DOHH2 (cell line): ENCODE results near the gene ZNF280D.

Experiments
- H3F3A ChIP-seq: fragments of 200-600 bp; sonication (generic), shearing (Covaris generic); 2 replicates; pipeline ENCODE4 v1.6.0; 2016; ENCODE audit warnings: antibody characterized with exemption, mild to moderate bottlenecking; ENCODE audit not compliant: control insufficient read depth, insufficient read depth
- H3K27ac ChIP-seq: fragments of 200-600 bp; sonication (generic); 2 replicates; pipeline ENCODE4 v1.5.1; 2014; ENCODE audit warnings: low read depth, mild to moderate bottlenecking, low read length, moderate library complexity
- H3K27me3 ChIP-seq: fragments of 200-600 bp; sonication (generic); 2 replicates; pipeline ENCODE4 v1.6.1; 2014; ENCODE audit warnings: mild to moderate bottlenecking, low read length, mixed read lengths; ENCODE audit not compliant: control insufficient read depth
- H3K36me3 ChIP-seq: fragments of 200-600 bp; sonication (generic); 2 replicates; pipeline ENCODE4 v1.6.1; 2014; ENCODE audit warnings: mild to moderate bottlenecking, low read length, moderate library complexity, mixed read lengths; ENCODE audit not compliant: control insufficient read depth
- H3K4me1 ChIP-seq: fragments of 200-600 bp; sonication (generic); 2 replicates; pipeline ENCODE4 v1.6.1; 2014; ENCODE audit warnings: mild to moderate bottlenecking, low read length, mixed read lengths; ENCODE audit not compliant: control insufficient read depth
- H3K4me2 ChIP-seq: fragments of 200-600 bp; sonication (generic); 2 replicates; pipeline ENCODE4 v1.6.0; 2014; ENCODE audit warnings: mild to moderate bottlenecking, low read length, moderate library complexity
- H3K4me3 ChIP-seq: fragments of 200-600 bp; sonication (generic); 2 replicates; pipeline ENCODE4 v1.5.1; 2014; ENCODE audit warnings: mild to moderate bottlenecking, low read length, mixed read lengths
- H3K79me2 ChIP-seq: fragments of 200-600 bp; sonication (generic); 2 replicates; pipeline ENCODE4 v1.6.1; 2014; ENCODE audit warnings: mild to moderate bottlenecking, low read length, mixed read lengths; ENCODE audit not compliant: control insufficient read depth
- H3K9me2 ChIP-seq: fragments of 200-600 bp; sonication (generic); replicated peaks from 2 replicates; pipeline ENCODE4 v1.6.1; 2014; ENCODE audit warnings: mild to moderate bottlenecking, low read length, mixed read lengths; ENCODE audit not compliant: control insufficient read depth
- H3K9me3 ChIP-seq: fragments of 200-600 bp; sonication (generic); 2 replicates; pipeline ENCODE4 v1.6.1; 2014; ENCODE audit warnings: antibody characterized with exemption, low read length, mixed read lengths; ENCODE audit not compliant: control insufficient read depth, insufficient read depth
- H4K20me1 ChIP-seq: fragments of 200-600 bp; sonication (generic); 2 replicates; pipeline ENCODE4 v1.6.0; 2014; ENCODE audit warnings: low read depth, mild to moderate bottlenecking, antibody characterized with exemption, low read length, moderate library complexity; ENCODE audit not compliant: control insufficient read depth, insufficient read depth
- EZH2phosphoT487 ChIP-seq: fragments of 200-600 bp; sonication (generic); IDR thresholded peaks from 2 replicates; pipeline ENCODE4 v1.6.1; 2017; ENCODE audit warnings: borderline replicate concordance, mild to moderate bottlenecking, antibody characterized with exemption, low read length, moderate library complexity, mixed read lengths
- TF ChIP-seq, protein P1 (sequence below): fragments of 200-600 bp; sonication (generic); IDR thresholded peaks from one replicate; pipeline ENCODE4 v1.5.1; 2014; ENCODE audit warnings: antibody characterized with exemption, mild to moderate bottlenecking, low read depth, low read length; ENCODE audit not compliant: poor library complexity, severe bottlenecking

Gene ZNF280D

GRCh38 chr15:56725386-56725785 is 7.9 kb downstream of the ZNF280D start:
- Histone ChIP-seq H3K27me3 (no peaks in the 10 kb centered on the region), H3K36me3 (peaks cover 55% of the 10 kb centered on the region), H3K9me2 (no peaks in the 10 kb centered on the region), H3K79me2 (peaks cover 78% of the 10 kb centered on the region), H3K4me2 (peak overlapping the region; percentile 24; the same call in 1 of the 2 replicates), H4K20me1 (no peaks in the 10 kb centered on the region), H3F3A (peaks cover 23% of the 10 kb centered on the region), H3K4me1 (peaks cover 74% of the 10 kb centered on the region), H3K27ac (0 out of 2 replicates have a peak overlapping the region, but pooled peaks have one; percentile 9), H3K9me3 (no peaks in the 10 kb centered on the region), H3K4me3 (no peak overlapping the region)
- TF ChIP-seq EZH2phosphoT487: no peak
- TF ChIP-seq, protein P1, sequence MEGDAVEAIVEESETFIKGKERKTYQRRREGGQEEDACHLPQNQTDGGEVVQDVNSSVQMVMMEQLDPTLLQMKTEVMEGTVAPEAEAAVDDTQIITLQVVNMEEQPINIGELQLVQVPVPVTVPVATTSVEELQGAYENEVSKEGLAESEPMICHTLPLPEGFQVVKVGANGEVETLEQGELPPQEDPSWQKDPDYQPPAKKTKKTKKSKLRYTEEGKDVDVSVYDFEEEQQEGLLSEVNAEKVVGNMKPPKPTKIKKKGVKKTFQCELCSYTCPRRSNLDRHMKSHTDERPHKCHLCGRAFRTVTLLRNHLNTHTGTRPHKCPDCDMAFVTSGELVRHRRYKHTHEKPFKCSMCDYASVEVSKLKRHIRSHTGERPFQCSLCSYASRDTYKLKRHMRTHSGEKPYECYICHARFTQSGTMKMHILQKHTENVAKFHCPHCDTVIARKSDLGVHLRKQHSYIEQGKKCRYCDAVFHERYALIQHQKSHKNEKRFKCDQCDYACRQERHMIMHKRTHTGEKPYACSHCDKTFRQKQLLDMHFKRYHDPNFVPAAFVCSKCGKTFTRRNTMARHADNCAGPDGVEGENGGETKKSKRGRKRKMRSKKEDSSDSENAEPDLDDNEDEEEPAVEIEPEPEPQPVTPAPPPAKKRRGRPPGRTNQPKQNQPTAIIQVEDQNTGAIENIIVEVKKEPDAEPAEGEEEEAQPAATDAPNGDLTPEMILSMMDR: no peak

- peaks cover 48% of the 10 kb centered on the region for H3K36me3 ChIP-seq
- no peak overlapping the region for H3K4me2 ChIP-seq
- H3K79me2 ChIP-seq: peaks cover 77% of the 10 kb centered on the region
- H3K4me3 ChIP-seq: no peak overlapping the region
- TF ChIP-seq EZH2phosphoT487: no peak
- TF ChIP-seq, protein P1: no peak
- H3K4me1 ChIP-seq: peaks cover 75% of the 10 kb centered on the region
- no peaks in the 10 kb centered on the region for H3K9me2 ChIP-seq
- H3F3A ChIP-seq: peaks cover 29% of the 10 kb centered on the region
- no peaks in the 10 kb centered on the region for H4K20me1 ChIP-seq
- H3K27me3 ChIP-seq: no peaks in the 10 kb centered on the region
- no peaks in the 10 kb centered on the region for H3K9me3 ChIP-seq
- H3K27ac ChIP-seq: no peak overlapping the region
Observed at GRCh38 chr15:56724232-56724631, 9.1 kb downstream of the ZNF280D start.

DNA sequence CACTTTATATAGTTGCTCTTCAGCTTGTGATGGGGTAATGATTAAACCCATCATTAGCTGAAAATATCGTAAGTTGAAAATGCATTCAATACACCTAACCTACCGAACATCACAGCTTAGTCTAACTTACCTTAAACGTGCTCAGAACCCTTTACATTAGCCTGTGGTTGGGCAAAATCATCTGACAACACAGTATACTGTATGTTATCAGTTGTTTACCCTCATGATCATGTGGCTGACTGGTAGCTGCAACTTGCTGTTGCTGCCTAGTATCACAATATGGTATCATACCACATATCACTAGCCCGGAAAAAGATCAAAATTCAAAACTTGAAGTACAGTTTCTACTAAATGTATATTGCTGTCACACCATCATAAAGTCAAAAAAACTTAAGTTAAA is 9.5 kb downstream of the ZNF280D start:
- H3K9me2 ChIP-seq: no peaks in the 10 kb centered on the region
- no peak overlapping the region for H3K4me2 ChIP-seq
- peaks cover 77% of the 10 kb centered on the region for H3K79me2 ChIP-seq
- H3K4me3 ChIP-seq: no peak overlapping the region
- no peak for TF ChIP-seq EZH2phosphoT487
- TF ChIP-seq, protein P1: no peak
- H3K27ac ChIP-seq: no peak overlapping the region
- H3K27me3 ChIP-seq: no peaks in the 10 kb centered on the region
- peaks cover 77% of the 10 kb centered on the region for H3K4me1 ChIP-seq
- no peaks in the 10 kb centered on the region for H3K9me3 ChIP-seq
- peaks cover 43% of the 10 kb centered on the region for H3K36me3 ChIP-seq
- peaks cover 31% of the 10 kb centered on the region for H3F3A ChIP-seq
- no peaks in the 10 kb centered on the region for H4K20me1 ChIP-seq
